ENCODE measurements around the gene ATF7. TPM values are rescaled to one million over a fixed set of nuclear protein-coding genes. Genes with fewer than 3 reads are reported as not detected.

Gene ATF7
- total and polyA plus RNA-seq, 2 of the 4 experiments (the other 2 are of a cell fraction), result 7.0 to 16.3 TPM

DNA sequence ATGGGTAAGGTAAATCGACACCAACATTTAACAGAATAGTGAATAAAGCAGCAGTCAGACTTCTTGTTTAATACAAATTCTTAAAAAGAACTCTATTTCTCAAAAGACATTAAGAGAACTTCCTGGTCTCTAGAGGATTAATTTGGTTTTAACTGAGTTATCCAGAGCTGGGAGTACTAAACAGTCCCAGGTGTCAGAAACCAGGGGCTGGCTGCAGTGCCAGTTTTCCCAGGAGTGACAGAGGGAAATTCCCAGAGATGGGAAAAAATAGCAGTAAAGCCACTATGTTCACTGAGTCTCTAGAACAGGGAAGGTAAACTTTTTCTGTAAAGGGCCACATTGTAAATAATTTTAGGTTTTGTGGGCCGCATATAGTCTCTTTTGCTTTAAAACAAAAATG lies 40.9 kb upstream of the ATF7 start:
- TF ChIP-seq BHLHE40 (IDR thresholded peaks at IDR 0.05; ENCODE audit: low read depth, low read length) (no peak), RCOR1 (IDR thresholded peaks at IDR 0.05; ENCODE audit: insufficient replicate concordance, low read length) (no peak), RFX5 (IDR thresholded peaks at IDR 0.05; ENCODE audit: low read depth, low read length) (no peak), NFE2L2 (IDR thresholded peaks at IDR 0.05; ENCODE audit: low read depth, low read length) (no peak), MAFK (IDR thresholded peaks at IDR 0.05; ENCODE audit: low read depth, low read length) (no peak), RAD21 (IDR thresholded peaks at IDR 0.05; ENCODE audit: low read length) (no peak), MAZ (IDR thresholded peaks at IDR 0.05; ENCODE audit: borderline replicate concordance, low read depth, low read length) (no peak), CHD1 (IDR thresholded peaks at IDR 0.05; ENCODE audit: low read depth, low read length) (no peak), SMC3 (IDR thresholded peaks at IDR 0.05; ENCODE audit: low read depth, low read length) (no peak), FOS (IDR thresholded peaks at IDR 0.05; ENCODE audit: low read depth, low read length) (no peak), MXI1 (IDR thresholded peaks at IDR 0.05; ENCODE audit: borderline replicate concordance, low read depth, low read length) (no peak), CEBPB (IDR thresholded peaks at IDR 0.05; ENCODE audit: low read depth, low read length) (no peak), POLR2A (IDR thresholded peaks at IDR 0.05; ENCODE audit: low read depth, low read length) (no peak)
- TF ChIP-seq, protein P1, sequence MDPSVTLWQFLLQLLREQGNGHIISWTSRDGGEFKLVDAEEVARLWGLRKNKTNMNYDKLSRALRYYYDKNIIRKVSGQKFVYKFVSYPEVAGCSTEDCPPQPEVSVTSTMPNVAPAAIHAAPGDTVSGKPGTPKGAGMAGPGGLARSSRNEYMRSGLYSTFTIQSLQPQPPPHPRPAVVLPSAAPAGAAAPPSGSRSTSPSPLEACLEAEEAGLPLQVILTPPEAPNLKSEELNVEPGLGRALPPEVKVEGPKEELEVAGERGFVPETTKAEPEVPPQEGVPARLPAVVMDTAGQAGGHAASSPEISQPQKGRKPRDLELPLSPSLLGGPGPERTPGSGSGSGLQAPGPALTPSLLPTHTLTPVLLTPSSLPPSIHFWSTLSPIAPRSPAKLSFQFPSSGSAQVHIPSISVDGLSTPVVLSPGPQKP (IDR thresholded peaks at IDR 0.05; ENCODE audit: borderline replicate concordance, low read depth, low read length), result no peak
- TF ChIP-seq, protein P2, sequence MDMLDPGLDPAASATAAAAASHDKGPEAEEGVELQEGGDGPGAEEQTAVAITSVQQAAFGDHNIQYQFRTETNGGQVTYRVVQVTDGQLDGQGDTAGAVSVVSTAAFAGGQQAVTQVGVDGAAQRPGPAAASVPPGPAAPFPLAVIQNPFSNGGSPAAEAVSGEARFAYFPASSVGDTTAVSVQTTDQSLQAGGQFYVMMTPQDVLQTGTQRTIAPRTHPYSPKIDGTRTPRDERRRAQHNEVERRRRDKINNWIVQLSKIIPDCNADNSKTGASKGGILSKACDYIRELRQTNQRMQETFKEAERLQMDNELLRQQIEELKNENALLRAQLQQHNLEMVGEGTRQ (IDR thresholded peaks at IDR 0.05; ENCODE audit: low read depth, low read length), result no peak
- TF ChIP-seq, protein P3, sequence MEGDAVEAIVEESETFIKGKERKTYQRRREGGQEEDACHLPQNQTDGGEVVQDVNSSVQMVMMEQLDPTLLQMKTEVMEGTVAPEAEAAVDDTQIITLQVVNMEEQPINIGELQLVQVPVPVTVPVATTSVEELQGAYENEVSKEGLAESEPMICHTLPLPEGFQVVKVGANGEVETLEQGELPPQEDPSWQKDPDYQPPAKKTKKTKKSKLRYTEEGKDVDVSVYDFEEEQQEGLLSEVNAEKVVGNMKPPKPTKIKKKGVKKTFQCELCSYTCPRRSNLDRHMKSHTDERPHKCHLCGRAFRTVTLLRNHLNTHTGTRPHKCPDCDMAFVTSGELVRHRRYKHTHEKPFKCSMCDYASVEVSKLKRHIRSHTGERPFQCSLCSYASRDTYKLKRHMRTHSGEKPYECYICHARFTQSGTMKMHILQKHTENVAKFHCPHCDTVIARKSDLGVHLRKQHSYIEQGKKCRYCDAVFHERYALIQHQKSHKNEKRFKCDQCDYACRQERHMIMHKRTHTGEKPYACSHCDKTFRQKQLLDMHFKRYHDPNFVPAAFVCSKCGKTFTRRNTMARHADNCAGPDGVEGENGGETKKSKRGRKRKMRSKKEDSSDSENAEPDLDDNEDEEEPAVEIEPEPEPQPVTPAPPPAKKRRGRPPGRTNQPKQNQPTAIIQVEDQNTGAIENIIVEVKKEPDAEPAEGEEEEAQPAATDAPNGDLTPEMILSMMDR (conservative IDR thresholded peaks at IDR 0.05; ENCODE audit: low read depth, low read length), result no peak
- H3K23ac ChIP-seq (ENCODE audit: low read depth, low read length), result no peak overlapping the region
- no peaks in the 10 kb centered on the region for H3K9me3 ChIP-seq (ENCODE audit: control insufficient read depth, insufficient read depth, low read length)
- in situ Hi-C loops (cut with MboI; ENCODE audit: low sequenced_read_pairs) (no loop called here), dilution Hi-C loops (cut with HindIII; ENCODE audit: low sequenced_read_pairs, unreplicated experiment) (no loop called here), intact Hi-C loops (cut with micrococcal nuclease) (no loop called here)
- H3K4me3 ChIP-seq (ENCODE audit: insufficient read depth, low read depth, low read length), result no peak overlapping the region
- no peak overlapping the region for H3K56ac ChIP-seq (ENCODE audit: extremely low read depth, insufficient read depth, low read length)
- H3K4ac ChIP-seq (ENCODE audit: low read depth, low read length), result no peak overlapping the region
- no peak overlapping the region for H4K8ac ChIP-seq (ENCODE audit: low read depth in 2 of 2, low read length in 2 of 2)
- BruUV-seq (replicated peaks), result no TSS peak
- no peaks in the 10 kb centered on the region; the same call in 1 of the 2 replicates for H3K4me1 ChIP-seq (ENCODE audit: control insufficient read depth, insufficient read depth, low read length)
- H2BK15ac ChIP-seq (ENCODE audit: low read depth, low read length), result no peak overlapping the region
- DNase-seq (no peak), ATAC-seq (ENCODE audit: low read depth) (no peak)
- no peaks in the 10 kb centered on the region for H3K27me3 ChIP-seq (ENCODE audit: control insufficient read depth, insufficient read depth, low read length)
- H3K9ac ChIP-seq (ENCODE audit: low read depth, low read length), result no peak overlapping the region
- H4K91ac ChIP-seq (ENCODE audit: insufficient read depth, low read depth, low read length), result no peak overlapping the region
- H2AFZ ChIP-seq (replicated peaks; ENCODE audit: low read length, poor library complexity), result no peak overlapping the region
- H3K79me1 ChIP-seq (ENCODE audit: low read depth in 1 of 2, low read length in 2 of 2), result peaks cover 21 to 34% of the 10 kb centered on the region in 2 experiments
- H4K5ac ChIP-seq (ENCODE audit: low read depth, low read length), result no peak overlapping the region
- H2BK120ac ChIP-seq (ENCODE audit: low read depth, low read length), result no peak overlapping the region
- no peak overlapping the region for H2AK9ac ChIP-seq (replicated peaks; ENCODE audit: low read depth, low read length, poor library complexity)
- H2BK5ac ChIP-seq (ENCODE audit: low read depth, low read length, poor library complexity, severe bottlenecking), result no peak overlapping the region
- no peak overlapping the region for H3K14ac ChIP-seq (replicated peaks; ENCODE audit: low read depth, low read length)
- peaks cover 46% of the 10 kb centered on the region for H3K36me3 ChIP-seq (ENCODE audit: control insufficient read depth, insufficient read depth, low read length)
- H2BK20ac ChIP-seq (ENCODE audit: low read depth, low read length), result no peak overlapping the region
- H3K18ac ChIP-seq (ENCODE audit: low read depth, low read length), result no peak overlapping the region
- no peak overlapping the region for H3K4me2 ChIP-seq (ENCODE audit: low read depth, low read length)
- CTCF ChIA-PET, result interaction anchor here (1.0 kb wide), 1 partner anchor 79 kb away, joined by 4 read pairs; no protein-coding TSS in a partner anchor
- H3K9me1 ChIP-seq (ENCODE audit: insufficient read depth, low read length), result peaks cover 3% of the 10 kb centered on the region; the same call in 1 of the 2 replicates
- no peak overlapping the region for H2AK5ac ChIP-seq (ENCODE audit: low read depth, low read length)
- POLR2A ChIA-PET (ENCODE audit: unreplicated experiment), result no interaction called here
- no peaks in the 10 kb centered on the region; the same call in 1 of the 2 replicates for H4K20me1 ChIP-seq (ENCODE audit: insufficient read depth, low read length)
- WGBS, 2 experiments (ENCODE audit: extremely low coverage in 2 of 2, insufficient read length in 1 of 2), result no CpG with 5 or more reads among the region's 2 CpGs
- H3K27ac ChIP-seq (ENCODE audit: insufficient read depth, low read length), result no peak overlapping the region

Measured in IMR-90 (cell line).